SK-N-SH treated with all-trans-retinoic acid at 6 μM for 48 hours (cell line): ENCODE measurements around the gene VPS33B.

ENCODE experiments used
- CREB5 ChIP-seq: fragments of 250-450 bp; sonication (Bioruptor Pico); IDR thresholded peaks from 2 replicates; pipeline ENCODE4 v1.5.1; 2020; ENCODE audit warnings: low read depth, mild to moderate bottlenecking, moderate library complexity
- OSR1 ChIP-seq: fragments of 250-450 bp; sonication (Bioruptor Pico); IDR thresholded peaks from 2 replicates; pipeline ENCODE4 v1.8.0; 2022; ENCODE audit warnings: moderate library complexity, mild to moderate bottlenecking, inconsistent platforms
- SNAI2 ChIP-seq: fragments of 250-450 bp; sonication (Bioruptor Pico); IDR thresholded peaks from 2 replicates; pipeline ENCODE4 v1.5.0; 2020; ENCODE audit warnings: mild to moderate bottlenecking, moderate library complexity
- TOX ChIP-seq: fragments of 250-450 bp; sonication (Bioruptor Pico); IDR thresholded peaks from 2 replicates; pipeline ENCODE4 v1.8.0; 2021; ENCODE audit warnings: mild to moderate bottlenecking, moderate library complexity, borderline replicate concordance
- ZNF8 ChIP-seq: fragments of 450-650 bp; formaldehyde crosslinking; IDR thresholded peaks from 2 replicates; pipeline ENCODE4 v1.5.0; 2020; ENCODE audit warnings: mild to moderate bottlenecking, moderate library complexity
- TF ChIP-seq, protein P1 (sequence below): fragments of 250-450 bp; sonication (Bioruptor Pico); IDR thresholded peaks from 2 replicates; pipeline ENCODE4 v1.5.0; 2020; ENCODE audit warnings: mild to moderate bottlenecking, moderate library complexity

DNA sequence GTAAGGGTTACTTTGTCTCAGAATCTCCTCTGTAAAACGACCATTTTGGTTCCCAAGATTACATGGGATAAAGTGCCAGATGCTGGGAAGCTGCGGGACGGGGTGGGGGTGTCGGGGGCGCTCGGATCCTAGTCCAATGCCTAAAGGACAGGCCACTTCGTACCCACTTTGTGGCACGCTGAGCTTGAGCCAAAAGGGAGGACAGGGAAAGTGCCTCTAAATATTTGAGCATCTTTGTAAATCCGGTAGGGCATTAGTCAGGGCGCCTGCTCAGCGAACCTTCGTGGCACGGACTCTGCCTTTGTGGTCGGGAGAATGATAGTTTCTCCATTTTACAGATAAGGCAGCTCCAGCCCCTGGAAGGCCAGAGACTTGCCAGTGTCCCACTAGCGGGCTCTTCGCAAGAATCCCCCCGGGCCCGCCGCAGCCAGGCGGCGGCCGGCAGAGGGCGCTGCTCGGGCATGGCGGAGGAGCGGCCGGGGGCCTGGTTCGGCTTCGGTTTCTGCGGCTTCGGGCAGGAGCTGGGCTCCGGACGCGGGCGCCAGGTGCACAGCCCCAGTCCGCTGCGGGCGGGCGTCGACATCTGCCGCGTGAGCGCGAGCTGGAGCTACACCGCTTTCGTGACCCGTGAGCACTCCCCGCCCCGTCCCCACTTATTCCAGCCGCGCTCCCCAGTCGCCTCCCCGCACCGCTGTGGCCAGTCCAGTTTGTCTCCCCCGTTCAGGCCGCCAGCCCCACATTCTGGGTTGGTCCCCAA is 65.9 kb downstream of the VPS33B start:
- TF ChIP-seq CREB5 (CRISPR knock-in tag) (no peak), ZNF8 (CRISPR knock-in tag) (no peak), TOX (CRISPR knock-in tag) (no peak), OSR1 (CRISPR knock-in tag) (no peak), SNAI2 (CRISPR knock-in tag) (no peak)
- TF ChIP-seq, protein P1, sequence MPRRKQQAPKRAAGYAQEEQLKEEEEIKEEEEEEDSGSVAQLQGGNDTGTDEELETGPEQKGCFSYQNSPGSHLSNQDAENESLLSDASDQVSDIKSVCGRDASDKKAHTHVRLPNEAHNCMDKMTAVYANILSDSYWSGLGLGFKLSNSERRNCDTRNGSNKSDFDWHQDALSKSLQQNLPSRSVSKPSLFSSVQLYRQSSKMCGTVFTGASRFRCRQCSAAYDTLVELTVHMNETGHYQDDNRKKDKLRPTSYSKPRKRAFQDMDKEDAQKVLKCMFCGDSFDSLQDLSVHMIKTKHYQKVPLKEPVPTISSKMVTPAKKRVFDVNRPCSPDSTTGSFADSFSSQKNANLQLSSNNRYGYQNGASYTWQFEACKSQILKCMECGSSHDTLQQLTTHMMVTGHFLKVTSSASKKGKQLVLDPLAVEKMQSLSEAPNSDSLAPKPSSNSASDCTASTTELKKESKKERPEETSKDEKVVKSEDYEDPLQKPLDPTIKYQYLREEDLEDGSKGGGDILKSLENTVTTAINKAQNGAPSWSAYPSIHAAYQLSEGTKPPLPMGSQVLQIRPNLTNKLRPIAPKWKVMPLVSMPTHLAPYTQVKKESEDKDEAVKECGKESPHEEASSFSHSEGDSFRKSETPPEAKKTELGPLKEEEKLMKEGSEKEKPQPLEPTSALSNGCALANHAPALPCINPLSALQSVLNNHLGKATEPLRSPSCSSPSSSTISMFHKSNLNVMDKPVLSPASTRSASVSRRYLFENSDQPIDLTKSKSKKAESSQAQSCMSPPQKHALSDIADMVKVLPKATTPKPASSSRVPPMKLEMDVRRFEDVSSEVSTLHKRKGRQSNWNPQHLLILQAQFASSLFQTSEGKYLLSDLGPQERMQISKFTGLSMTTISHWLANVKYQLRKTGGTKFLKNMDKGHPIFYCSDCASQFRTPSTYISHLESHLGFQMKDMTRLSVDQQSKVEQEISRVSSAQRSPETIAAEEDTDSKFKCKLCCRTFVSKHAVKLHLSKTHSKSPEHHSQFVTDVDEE (CRISPR knock-in tag), result no peak
